Left lung (tissue), 10 donors: Measurements from ENCODE around the gene RPAP3. TPM values are rescaled to one million over a fixed set of nuclear protein-coding genes. Genes with fewer than 3 reads are reported as not detected.
A peak's percentile ranks its signal among the peaks of the same experiment; 100 is the strongest.
"Not testable (repeated sequence)": the region's sequence is repeated elsewhere in the genome, so short reads cannot be mapped to it uniquely, and the experiment has no call there.

Source experiments
- ATAC-seq: fragments of 200-7000 bp; cut with Tn5 transposase; one replicate; pipeline ENCODE4 v1.9.1; 2020; ENCODE audit warnings: moderate library complexity
- DNase-seq, 4 donors: peaks; one replicate each; pipeline ENCODE4 v3.0.0-alpha.2; 2013 to 2020
- H3K27ac ChIP-seq, 2 donors: fragments of 200-600 bp; sonication (generic) in 1 of 2; one replicate each; pipeline versions ENCODE4 v1.5.0 to v1.8.0; 2020 to 2021
- H3K27me3 ChIP-seq, 2 donors: fragments of 200-600 bp; sonication (generic) in 1 of 2; one replicate each; pipeline versions ENCODE4 v1.5.0 to v1.8.0; 2020 to 2021
- H3K36me3 ChIP-seq, 2 donors: fragments of 200-600 bp; sonication (generic) in 1 of 2; one replicate each; pipeline versions ENCODE4 v1.5.0 to v1.8.0; 2020 to 2021
- H3K4me1 ChIP-seq, 2 donors: fragments of 200-600 bp; one replicate each; pipeline ENCODE4 v1.8.0; 2021
- H3K4me3 ChIP-seq, 2 donors: fragments of 200-600 bp; sonication (generic) in 1 of 2; one replicate each; pipeline versions ENCODE4 v1.5.0 to v1.8.0; 2020 to 2021; ENCODE audit warnings: mild to moderate bottlenecking in 1 of 2
- H3K9me3 ChIP-seq, 2 donors: fragments of 200-600 bp; sonication (generic) in 1 of 2; one replicate each; pipeline versions ENCODE4 v1.5.0 to v1.8.0; 2020 to 2021
- intact Hi-C, 2 donors: fragments of 100-400 bp; cut with DNase I; formaldehyde crosslinking; loops; one replicate each; pipeline versions ENCODE4 v1.11.2 to v1.14.2; 2022
- polyA plus RNA-seq, 6 donors: library from polyadenylated mRNA; unstranded; fragments of 120-200 nt; gene quantifications; one replicate each; pipeline ENCODE4 v1.2.1, GENCODE V29; 2013; ENCODE audit not compliant: insufficient read length in 6 of 6
- total RNA-seq, 2 donors: library from RNA; stranded (reverse); fragmentation: NEBNext Ultra II Directional; extraction: Animal tissue kit (Norgen Biotek cat#: 25700); gene quantifications; one replicate each; pipeline ENCODE4 v1.2.1, GENCODE V29; 2021
- TF ChIP-seq, protein P1 (sequence below), 2 donors: fragments of 200-600 bp; sonication (generic) in 1 of 2; IDR thresholded peaks; one replicate each; pipeline versions ENCODE4 v1.5.0 to v1.8.0; 2021; ENCODE audit warnings: antibody characterized with exemption in 2 of 2
- donor health status: DM: no; HTN: yes; CAD: no.
- donor health status: DM: no; HTN: no; CAD: no.

RPAP3 gene
- total and polyA plus RNA-seq, 8 donors = 18.5 to 41.6 (median 35.1) TPM

DNA sequence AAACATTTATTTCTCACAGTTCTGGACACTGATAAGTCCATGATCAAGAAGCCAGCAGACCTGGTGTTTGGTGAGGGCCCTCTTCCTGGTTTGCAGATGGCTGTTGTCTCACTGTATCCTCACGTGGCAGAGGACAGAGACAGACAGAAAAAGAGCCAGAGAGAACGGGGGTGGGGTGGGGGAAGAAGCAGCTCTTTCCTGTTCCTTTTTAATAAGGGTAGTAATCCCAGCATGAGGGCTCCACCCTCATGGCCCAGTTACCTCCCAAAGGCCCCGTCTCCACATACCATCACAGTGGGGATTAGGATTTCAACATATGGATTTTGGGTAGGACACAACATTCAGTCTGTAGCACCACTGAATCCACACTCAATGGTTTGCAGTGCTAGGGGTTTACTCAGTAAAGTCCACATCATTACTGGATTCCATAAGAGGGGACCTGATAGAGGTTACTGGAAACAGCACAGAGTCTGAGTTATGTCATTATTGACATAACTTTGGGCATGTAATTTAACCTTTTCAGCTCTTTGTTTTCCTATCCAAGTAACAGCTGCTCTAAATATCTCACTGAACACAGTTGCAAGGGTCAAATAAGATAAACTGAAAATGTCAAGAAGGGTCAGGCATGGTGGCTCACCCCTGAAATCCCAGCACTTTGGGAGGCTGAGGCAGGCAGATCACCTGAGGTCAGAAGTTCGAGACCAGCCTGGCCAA lies 53.2 kb downstream of the RPAP3 start:
- H3K4me3 ChIP-seq = no peak overlapping the region
- no peaks in the 10 kb centered on the region for H3K27me3 ChIP-seq
- H3K4me1 ChIP-seq = peaks cover 3 to 22% of the 10 kb centered on the region in 2 donors
- intact Hi-C loops = no loop called here
- no peaks in the 10 kb centered on the region for H3K9me3 ChIP-seq
- H3K36me3 ChIP-seq = no peaks in the 10 kb centered on the region
- DNase-seq (no peak), ATAC-seq (peak; percentile 35)
- TF ChIP-seq, protein P1, sequence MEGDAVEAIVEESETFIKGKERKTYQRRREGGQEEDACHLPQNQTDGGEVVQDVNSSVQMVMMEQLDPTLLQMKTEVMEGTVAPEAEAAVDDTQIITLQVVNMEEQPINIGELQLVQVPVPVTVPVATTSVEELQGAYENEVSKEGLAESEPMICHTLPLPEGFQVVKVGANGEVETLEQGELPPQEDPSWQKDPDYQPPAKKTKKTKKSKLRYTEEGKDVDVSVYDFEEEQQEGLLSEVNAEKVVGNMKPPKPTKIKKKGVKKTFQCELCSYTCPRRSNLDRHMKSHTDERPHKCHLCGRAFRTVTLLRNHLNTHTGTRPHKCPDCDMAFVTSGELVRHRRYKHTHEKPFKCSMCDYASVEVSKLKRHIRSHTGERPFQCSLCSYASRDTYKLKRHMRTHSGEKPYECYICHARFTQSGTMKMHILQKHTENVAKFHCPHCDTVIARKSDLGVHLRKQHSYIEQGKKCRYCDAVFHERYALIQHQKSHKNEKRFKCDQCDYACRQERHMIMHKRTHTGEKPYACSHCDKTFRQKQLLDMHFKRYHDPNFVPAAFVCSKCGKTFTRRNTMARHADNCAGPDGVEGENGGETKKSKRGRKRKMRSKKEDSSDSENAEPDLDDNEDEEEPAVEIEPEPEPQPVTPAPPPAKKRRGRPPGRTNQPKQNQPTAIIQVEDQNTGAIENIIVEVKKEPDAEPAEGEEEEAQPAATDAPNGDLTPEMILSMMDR (IDR thresholded peaks at IDR 0.05) = no peak
- H3K27ac ChIP-seq = peak overlapping the region in 1 of 2 donors; percentile 25

DNA sequence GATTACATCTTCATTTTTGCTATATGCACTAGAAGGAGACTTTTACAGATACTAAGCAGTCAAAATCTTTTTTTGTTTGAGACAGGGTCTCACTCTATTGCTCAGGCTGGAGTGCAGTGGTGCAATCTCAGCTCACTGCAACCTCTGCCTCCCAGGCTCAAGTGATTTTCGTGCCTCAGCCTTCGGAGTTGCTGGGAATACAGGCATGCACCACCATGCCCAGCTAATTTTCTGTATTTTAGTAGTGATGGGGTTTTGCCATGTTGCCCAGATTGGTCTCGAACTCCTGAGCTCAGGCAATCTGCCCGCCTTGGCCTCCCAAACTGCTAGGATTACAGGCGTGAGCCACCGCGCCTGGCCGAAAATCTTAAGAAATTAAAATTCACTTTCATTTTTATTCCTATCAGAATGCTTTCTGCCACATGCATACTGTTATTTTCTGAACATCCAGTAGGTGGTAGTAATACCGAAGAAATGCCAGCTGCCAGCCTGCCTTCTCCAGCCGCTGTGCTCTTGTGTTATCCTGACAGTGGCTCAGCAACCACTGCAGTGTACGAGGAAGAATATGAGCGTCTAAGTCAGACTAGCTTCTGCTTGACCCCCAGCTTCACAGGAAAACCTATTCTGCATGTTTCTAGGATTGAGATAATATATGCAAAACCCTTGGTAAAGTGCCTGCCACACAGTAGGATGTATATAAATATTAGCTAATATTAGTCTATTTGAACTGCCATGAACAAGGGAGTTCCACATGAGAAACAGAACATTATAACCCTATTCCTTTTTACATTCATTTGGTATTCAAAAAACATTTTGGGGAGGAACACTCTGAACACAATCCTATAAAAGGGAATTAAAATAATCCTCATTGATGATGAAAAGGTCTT lies 54.2 kb downstream of the RPAP3 start:
- ATAC-seq (peak; percentile 99), DNase-seq (peak in 3 of 4 donors; percentile 38 to 62 (median 56))
- H3K36me3 ChIP-seq = no peaks in the 10 kb centered on the region
- H3K27me3 ChIP-seq = no peaks in the 10 kb centered on the region
- no peak overlapping the region for H3K4me3 ChIP-seq
- peaks cover 3 to 22% of the 10 kb centered on the region in 2 donors for H3K4me1 ChIP-seq
- TF ChIP-seq, protein P1 (IDR thresholded peaks at IDR 0.05) = peak; percentile 67 to 78
- H3K9me3 ChIP-seq = no peaks in the 10 kb centered on the region
- intact Hi-C loops = no loop called here
- peak overlapping the region in 1 of 2 donors; percentile 25 for H3K27ac ChIP-seq

DNA sequence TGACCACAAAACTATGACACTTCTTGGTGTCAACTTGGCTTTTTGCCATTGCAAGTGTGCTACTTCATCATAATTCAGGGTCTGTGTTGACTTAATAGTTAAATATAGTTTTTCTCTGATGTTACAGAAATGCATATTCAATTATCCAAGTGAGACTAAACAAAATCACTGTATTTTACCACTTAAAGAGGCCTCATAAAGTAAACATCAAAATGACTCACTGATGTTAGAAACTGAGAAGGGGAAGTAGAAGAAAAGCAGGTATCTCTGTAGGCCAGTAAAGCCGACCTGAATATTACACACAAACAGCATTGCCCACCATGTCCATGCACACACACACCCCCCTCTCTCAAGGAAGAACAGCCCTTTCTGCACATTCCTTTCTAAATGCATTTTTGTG lies 55.4 kb downstream of the RPAP3 start:
- H3K36me3 ChIP-seq = no peaks in the 10 kb centered on the region
- intact Hi-C loops = no loop called here
- ATAC-seq (no peak), DNase-seq (no peak)
- H3K4me3 ChIP-seq = no peak overlapping the region
- TF ChIP-seq, protein P1 (IDR thresholded peaks at IDR 0.05) = no peak
- no peak overlapping the region for H3K27ac ChIP-seq
- peaks cover 3 to 22% of the 10 kb centered on the region in 2 donors for H3K4me1 ChIP-seq
- H3K27me3 ChIP-seq = no peaks in the 10 kb centered on the region
- no peaks in the 10 kb centered on the region for H3K9me3 ChIP-seq

DNA sequence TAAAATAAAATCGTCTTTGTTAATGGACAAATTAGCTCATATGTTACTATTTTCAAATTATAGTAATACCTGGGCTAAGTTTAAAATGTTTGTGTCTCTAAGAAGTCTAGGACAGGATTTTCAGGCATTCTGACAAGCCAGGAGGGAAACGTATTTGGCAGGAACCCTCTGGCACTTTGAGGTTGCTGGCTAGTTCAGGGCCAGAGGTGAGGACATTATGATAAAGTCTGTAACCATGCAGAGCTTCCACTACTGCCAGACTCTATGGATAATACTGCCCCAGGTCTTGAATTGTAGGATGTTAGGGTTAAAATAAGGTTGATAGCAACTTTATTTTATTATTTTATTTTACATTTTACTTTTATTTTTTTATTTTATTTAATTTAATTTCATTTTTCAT lies 56.4 kb downstream of the RPAP3 start:
- H3K36me3 ChIP-seq = peaks cover 0 to 2% of the 10 kb centered on the region in 2 donors
- TF ChIP-seq, protein P1 (IDR thresholded peaks at IDR 0.05) = no peak
- H3K27ac ChIP-seq = no peak overlapping the region
- no peaks in the 10 kb centered on the region for H3K27me3 ChIP-seq
- DNase-seq = no peak
- intact Hi-C loops = no loop called here
- no peak overlapping the region for H3K4me3 ChIP-seq
- H3K4me1 ChIP-seq = peaks cover 3 to 22% of the 10 kb centered on the region in 2 donors
- no peak for ATAC-seq
- peaks cover 0 to 4% of the 10 kb centered on the region in 2 donors for H3K9me3 ChIP-seq

DNA sequence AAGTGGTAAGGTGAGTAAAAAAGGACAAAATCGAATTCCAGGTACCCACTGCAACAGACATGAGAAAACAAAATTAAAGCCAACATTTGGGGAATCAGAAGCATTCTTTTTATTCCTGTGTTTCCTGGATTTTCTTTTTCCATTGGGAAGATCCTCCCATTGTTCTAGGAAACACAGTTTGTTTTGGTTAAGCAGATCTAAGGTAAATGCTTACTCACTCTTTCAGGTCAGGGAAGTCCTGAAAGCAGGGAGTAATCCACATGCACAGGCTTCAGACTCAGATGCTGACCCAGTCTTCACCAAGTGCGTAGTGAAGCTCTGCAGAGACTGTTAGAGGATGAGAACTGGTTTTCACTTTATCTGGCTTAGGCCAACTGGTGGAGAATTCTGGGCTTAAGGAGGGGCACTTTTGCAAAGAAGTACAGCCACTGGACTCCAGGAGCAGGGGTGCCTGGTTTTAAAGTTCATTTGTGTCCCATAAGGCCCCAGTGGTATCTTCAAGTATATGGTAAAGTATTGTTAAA lies 57.7 kb downstream of the RPAP3 start:
- TF ChIP-seq, protein P1 (IDR thresholded peaks at IDR 0.05) = no peak
- Histone ChIP-seq H3K9me3 (peaks cover 0 to 17% of the 10 kb centered on the region in 2 donors), H3K4me1 (peaks cover 3 to 22% of the 10 kb centered on the region in 2 donors), H3K36me3 (peaks cover 0 to 14% of the 10 kb centered on the region in 2 donors), H3K27ac (no peak overlapping the region), H3K27me3 (no peaks in the 10 kb centered on the region), H3K4me3 (no peak overlapping the region)
- ATAC-seq = no peak
- intact Hi-C loops = no loop called here
- no peak for DNase-seq

DNA sequence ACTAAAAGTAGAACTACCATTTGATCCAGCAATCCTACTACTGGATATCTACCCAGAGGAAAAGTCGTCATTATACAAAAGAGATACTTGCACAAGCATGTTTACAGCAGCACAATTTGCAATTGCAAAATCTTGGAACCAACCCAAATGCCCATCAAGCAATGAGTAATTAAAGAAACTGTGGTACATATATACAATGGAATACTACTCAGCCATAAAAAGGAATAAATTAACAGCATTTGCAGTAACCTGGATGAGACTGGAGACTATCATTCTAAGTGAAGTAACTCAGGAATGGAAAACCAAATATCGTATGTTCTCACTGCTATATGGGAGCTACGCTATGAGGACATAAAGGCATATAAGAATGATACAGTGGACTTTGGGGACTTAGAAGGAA lies 63.5 kb downstream of the RPAP3 start:
- H3K4me1 ChIP-seq, intact Hi-C loops, H3K4me3 ChIP-seq, ATAC-seq, DNase-seq, H3K27me3 ChIP-seq, H3K27ac ChIP-seq: not testable (repeated sequence)
- Histone ChIP-seq H3K36me3 (peaks cover 0 to 15% of the 10 kb centered on the region in 2 donors), H3K9me3 (peaks cover 0 to 44% of the 10 kb centered on the region in 2 donors)
